ENCODE measurements around the gene IFNL1. TPM values are rescaled to one million over a fixed set of nuclear protein-coding genes. Genes with fewer than 3 reads are reported as not detected.

The IFNL1 gene
- total RNA-seq, 2 experiments from 2014 or later = not detected

GRCh38 chr19:39321832-39322176 lies 25.6 kb downstream of the IFNL1 start:
- Mint-ChIP-seq H3K4me3 (peak overlapping the region; percentile 91), H3K27ac (peak overlapping the region; percentile 83), H3K27me3 (no peaks in the 10 kb centered on the region), H3K36me3 (ENCODE audit: low read depth) (peaks cover 19% of the 10 kb centered on the region), H3K4me1 (ENCODE audit: low read depth) (peaks cover 34% of the 10 kb centered on the region), H3K9me3 (no peaks in the 10 kb centered on the region)
- Histone ChIP-seq H3K36me3 (ENCODE audit: insufficient read depth, low read length) (peaks cover 6% of the 10 kb centered on the region), H3K9me3 (ENCODE audit: control insufficient read depth in 1 of 2, insufficient read depth in 1 of 2, low read length in 2 of 2) (no peaks in the 10 kb centered on the region), H3K27me3 (ENCODE audit: control insufficient read depth in 1 of 2, insufficient read depth in 2 of 2, low read length in 2 of 2) (no peaks in the 10 kb centered on the region), H3K4me3 (ENCODE audit: low read length) (no peak overlapping the region), H3K27ac (ENCODE audit: low read depth in 1 of 2, low read length in 2 of 2) (peak overlapping the region in 1 of 2 donors; percentile 43), H3K4me1 (ENCODE audit: insufficient read depth, low read length) (peaks cover 18% of the 10 kb centered on the region)
- no peak for ATAC-seq (ENCODE audit: poor library complexity)
- ChIA-PET POLR2A (interaction anchor here (3.1 kb wide), 1 partner anchor 13 kb away, joined by 12 read pairs; no protein-coding TSS in a partner anchor), CTCF (no interaction called here)
- intact Hi-C loops (cut with DNase I, micrococcal nuclease) = no loop called here
- no peak for TF ChIP-seq CTCF (IDR thresholded peaks at IDR 0.05)
- no peak for DNase-seq

GRCh38 chr19:39324242-39324842 lies 28.1 kb downstream of the IFNL1 start:
- no peak overlapping the region for H3K4me3 ChIP-seq (ENCODE audit: low read length)
- ATAC-seq (ENCODE audit: poor library complexity) (no peak), DNase-seq (no peak)
- H3K9me3 ChIP-seq (ENCODE audit: control insufficient read depth in 1 of 2, insufficient read depth in 1 of 2, low read length in 2 of 2) = no peaks in the 10 kb centered on the region
- Mint-ChIP-seq H3K4me1 (ENCODE audit: low read depth) (peaks cover 39% of the 10 kb centered on the region), H3K27me3 (no peaks in the 10 kb centered on the region), H3K9me3 (no peaks in the 10 kb centered on the region), H3K27ac (no peak overlapping the region), H3K4me3 (no peak overlapping the region), H3K36me3 (ENCODE audit: low read depth) (peaks cover 31% of the 10 kb centered on the region)
- intact Hi-C loops (cut with DNase I, micrococcal nuclease) = no loop called here
- TF ChIP-seq CTCF (IDR thresholded peaks at IDR 0.05) = no peak
- peaks cover 31% of the 10 kb centered on the region for H3K36me3 ChIP-seq (ENCODE audit: insufficient read depth, low read length)
- ChIA-PET CTCF (no interaction called here), POLR2A (interaction anchor here (0.7 to 3.1 kb wide), 2 partner anchors 11 to 18 kb away, joined by 3 to 12 read pairs; partner anchors contain the start of gene SAMD4B)
- no peaks in the 10 kb centered on the region for H3K27me3 ChIP-seq (ENCODE audit: control insufficient read depth in 1 of 2, insufficient read depth in 2 of 2, low read length in 2 of 2)
- no peak overlapping the region for H3K27ac ChIP-seq (ENCODE audit: low read depth in 1 of 2, low read length in 2 of 2)
- peaks cover 40% of the 10 kb centered on the region for H3K4me1 ChIP-seq (ENCODE audit: insufficient read depth, low read length)

- ATAC-seq (ENCODE audit: poor library complexity) (peak; percentile 48), DNase-seq (peak in 3 of 14 experiments; percentile 13 to 63 (median 50))
- H3K27ac ChIP-seq (ENCODE audit: low read depth in 1 of 2, low read length in 2 of 2) = no peak overlapping the region
- Mint-ChIP-seq H3K4me1 (ENCODE audit: low read depth) (peaks cover 33% of the 10 kb centered on the region), H3K36me3 (ENCODE audit: low read depth) (peaks cover 48% of the 10 kb centered on the region), H3K27ac (peak overlapping the region; percentile 7), H3K9me3 (no peaks in the 10 kb centered on the region), H3K27me3 (no peaks in the 10 kb centered on the region), H3K4me3 (no peak overlapping the region)
- no peak for TF ChIP-seq CTCF (IDR thresholded peaks at IDR 0.05)
- POLR2A ChIA-PET = interaction anchor here (1.4 to 3.4 kb wide), 3 partner anchors 10 to 204 kb away, joined by 3 to 17 read pairs (median 4); partner anchors contain the start of genes GMFG and SAMD4B
- H3K27me3 ChIP-seq (ENCODE audit: control insufficient read depth in 1 of 2, insufficient read depth in 2 of 2, low read length in 2 of 2) = no peaks in the 10 kb centered on the region
- H3K4me3 ChIP-seq (ENCODE audit: low read length) = no peak overlapping the region
- no peaks in the 10 kb centered on the region for H3K9me3 ChIP-seq (ENCODE audit: control insufficient read depth in 1 of 2, insufficient read depth in 1 of 2, low read length in 2 of 2)
- CTCF ChIA-PET = interaction anchor here (0.6 kb wide), 1 partner anchor 166 kb away, joined by 3 read pairs; no protein-coding TSS in a partner anchor
- H3K4me1 ChIP-seq (ENCODE audit: insufficient read depth, low read length) = peaks cover 46% of the 10 kb centered on the region
- peaks cover 47% of the 10 kb centered on the region for H3K36me3 ChIP-seq (ENCODE audit: insufficient read depth, low read length)
- intact Hi-C loops (cut with DNase I, micrococcal nuclease) = loop anchor here in 1 of 2 experiments (5.0 kb wide), 1 partner anchor 274 kb away; no protein-coding TSS in a partner anchor
These were observed 29.8 kb downstream of the IFNL1 start for GRCh38 chr19:39325778-39326665.

All from CD4-positive, alpha-beta T cell (primary cell).